Upper lobe of right lung (tissue), 1 donor: ENCODE results near the gene GFRA1. TPM values are rescaled to one million over a fixed set of nuclear protein-coding genes. Genes with fewer than 3 reads are reported as not detected.
"Not testable (repeated sequence)": the region's sequence is repeated elsewhere in the genome, so short reads cannot be mapped to it uniquely, and the experiment has no call there.

ENCODE experiments used
- ATAC-seq: fragments of 200-7000 bp; cut with Tn5 transposase; one replicate; pipeline ENCODE4 v1.9.1; 2020; ENCODE audit warnings: mild to moderate bottlenecking, moderate library complexity
- DNase-seq: peaks from one replicate; pipeline ENCODE4 v3.0.0-alpha.2; 2020
- H3K27ac ChIP-seq: fragments of 200-600 bp; one replicate; pipeline ENCODE4 v1.8.0; 2022
- H3K27me3 ChIP-seq: fragments of 200-600 bp; one replicate; pipeline ENCODE4 v1.8.0; 2022; ENCODE audit warnings: mild to moderate bottlenecking
- H3K36me3 ChIP-seq: fragments of 200-600 bp; one replicate; pipeline ENCODE4 v1.8.0; 2022
- H3K4me1 ChIP-seq: fragments of 200-600 bp; one replicate; pipeline ENCODE4 v1.8.0; 2022
- H3K4me3 ChIP-seq: fragments of 200-600 bp; one replicate; pipeline ENCODE4 v1.8.0; 2022; ENCODE audit warnings: mild to moderate bottlenecking
- H3K9me3 ChIP-seq: fragments of 200-600 bp; one replicate; pipeline ENCODE4 v1.8.0; 2022
- intact Hi-C: fragments of 100-400 bp; cut with DNase I; formaldehyde crosslinking; loops from one replicate; pipeline ENCODE4 v1.11.0; 2022
- total RNA-seq: library from RNA; stranded (reverse); fragmentation: NEBNext Ultra II Directional; extraction: Animal tissue kit (Norgen Biotek cat#: 25700); gene quantifications from one replicate; pipeline ENCODE4 v1.2.1, GENCODE V29; 2021
- TF ChIP-seq, protein P1 (sequence below): fragments of 200-600 bp; IDR thresholded peaks from one replicate; pipeline ENCODE4 v1.8.0; 2022; ENCODE audit warnings: antibody characterized with exemption
- donor health status: DM: no; HTN: yes; CAD: no; lungs with severe emphysema.

Gene GFRA1
- total RNA-seq, 1 donor from 2014 or later = 3.4 TPM

DNA sequence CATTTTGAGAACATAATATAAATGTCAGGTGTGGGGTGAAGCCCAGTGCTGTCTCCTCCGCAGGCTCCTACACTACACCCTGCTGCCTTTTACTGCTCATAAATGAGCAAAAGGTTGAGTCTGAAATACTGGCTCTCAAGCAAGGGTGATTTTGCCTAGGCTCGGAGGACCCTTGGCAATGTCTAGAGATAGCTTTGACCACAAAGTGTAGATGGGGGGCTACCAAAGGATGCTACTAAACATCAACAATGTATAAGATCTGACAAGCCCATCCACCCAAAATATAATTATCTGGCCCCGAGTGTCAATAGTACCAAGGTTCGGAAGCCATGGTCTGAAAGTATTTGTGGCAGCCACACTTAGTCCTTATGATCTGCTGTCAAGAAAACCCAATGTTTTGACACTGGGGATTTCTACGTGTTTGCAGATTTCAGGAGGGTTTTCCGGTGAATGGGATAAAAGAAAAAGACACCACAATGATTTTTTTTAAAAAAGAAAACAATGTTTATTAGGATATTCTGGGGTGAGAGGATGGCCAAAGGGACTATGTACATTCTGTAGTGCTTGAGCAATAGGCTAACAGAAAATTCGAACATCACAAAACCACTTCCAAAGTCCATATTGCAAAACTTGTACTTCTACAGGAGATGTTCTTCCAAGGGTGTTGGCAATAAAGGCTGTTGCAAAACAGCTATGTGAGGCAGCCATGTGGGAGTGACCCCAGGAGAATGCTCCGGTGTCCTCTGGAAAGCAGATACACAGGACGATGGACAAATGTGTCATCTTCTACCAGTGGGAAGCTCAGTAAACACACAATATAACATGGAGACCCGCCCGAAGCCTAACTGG, 216.3 kb downstream of the GFRA1 start:
- Histone ChIP-seq H3K36me3 (no peaks in the 10 kb centered on the region), H3K4me1 (no peaks in the 10 kb centered on the region), H3K27me3 (no peaks in the 10 kb centered on the region), H3K4me3 (no peak overlapping the region), H3K9me3 (no peaks in the 10 kb centered on the region), H3K27ac (no peak overlapping the region)
- TF ChIP-seq, protein P1, sequence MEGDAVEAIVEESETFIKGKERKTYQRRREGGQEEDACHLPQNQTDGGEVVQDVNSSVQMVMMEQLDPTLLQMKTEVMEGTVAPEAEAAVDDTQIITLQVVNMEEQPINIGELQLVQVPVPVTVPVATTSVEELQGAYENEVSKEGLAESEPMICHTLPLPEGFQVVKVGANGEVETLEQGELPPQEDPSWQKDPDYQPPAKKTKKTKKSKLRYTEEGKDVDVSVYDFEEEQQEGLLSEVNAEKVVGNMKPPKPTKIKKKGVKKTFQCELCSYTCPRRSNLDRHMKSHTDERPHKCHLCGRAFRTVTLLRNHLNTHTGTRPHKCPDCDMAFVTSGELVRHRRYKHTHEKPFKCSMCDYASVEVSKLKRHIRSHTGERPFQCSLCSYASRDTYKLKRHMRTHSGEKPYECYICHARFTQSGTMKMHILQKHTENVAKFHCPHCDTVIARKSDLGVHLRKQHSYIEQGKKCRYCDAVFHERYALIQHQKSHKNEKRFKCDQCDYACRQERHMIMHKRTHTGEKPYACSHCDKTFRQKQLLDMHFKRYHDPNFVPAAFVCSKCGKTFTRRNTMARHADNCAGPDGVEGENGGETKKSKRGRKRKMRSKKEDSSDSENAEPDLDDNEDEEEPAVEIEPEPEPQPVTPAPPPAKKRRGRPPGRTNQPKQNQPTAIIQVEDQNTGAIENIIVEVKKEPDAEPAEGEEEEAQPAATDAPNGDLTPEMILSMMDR = no peak
- ATAC-seq (no peak), DNase-seq (no peak)
- intact Hi-C loops = no loop called here

GRCh38 chr10:116055917-116056252, 217.1 kb downstream of the GFRA1 start:
- intact Hi-C loops = no loop called here
- TF ChIP-seq, protein P1 = no peak
- Histone ChIP-seq H3K27me3 (no peaks in the 10 kb centered on the region), H3K4me1 (no peaks in the 10 kb centered on the region), H3K4me3 (no peak overlapping the region), H3K27ac (no peak overlapping the region), H3K36me3 (no peaks in the 10 kb centered on the region), H3K9me3 (no peaks in the 10 kb centered on the region)
- ATAC-seq (no peak), DNase-seq (no peak)

- no peaks in the 10 kb centered on the region for H3K9me3 ChIP-seq
- H3K36me3 ChIP-seq = no peaks in the 10 kb centered on the region
- H3K27ac ChIP-seq = no peak overlapping the region
- intact Hi-C loops = no loop called here
- no peaks in the 10 kb centered on the region for H3K4me1 ChIP-seq
- no peak for ATAC-seq
- no peak overlapping the region for H3K4me3 ChIP-seq
- H3K27me3 ChIP-seq = no peaks in the 10 kb centered on the region
- TF ChIP-seq, protein P1 = no peak
- no peak for DNase-seq
Measured at GRCh38 chr10:116055252-116055916, 217.6 kb downstream of the GFRA1 start.

DNA sequence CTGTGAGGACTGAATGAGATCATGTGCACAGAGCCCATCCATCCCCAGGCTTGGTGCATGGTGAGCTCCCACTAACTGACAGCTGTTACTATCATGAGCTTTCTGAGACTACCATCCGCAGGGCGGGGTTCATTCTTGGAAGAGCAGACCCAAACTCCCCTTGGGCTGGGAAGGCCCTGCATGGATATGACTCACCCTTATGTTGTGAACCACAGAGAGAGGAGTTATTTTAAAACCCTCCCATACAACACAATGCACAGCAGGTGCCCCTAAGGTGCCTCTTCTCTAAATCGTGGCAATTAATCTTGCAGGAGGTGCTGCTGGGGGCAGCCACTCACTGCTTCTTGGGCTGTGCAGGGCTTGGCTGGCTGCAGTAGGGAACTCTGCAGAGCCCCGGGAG, 219.1 kb downstream of the GFRA1 start:
- TF ChIP-seq, protein P1 = no peak
- DNase-seq (no peak), ATAC-seq (no peak)
- H3K27me3 ChIP-seq = no peaks in the 10 kb centered on the region
- no peaks in the 10 kb centered on the region for H3K9me3 ChIP-seq
- no peak overlapping the region for H3K4me3 ChIP-seq
- intact Hi-C loops = no loop called here
- H3K27ac ChIP-seq = no peak overlapping the region
- no peaks in the 10 kb centered on the region for H3K4me1 ChIP-seq
- H3K36me3 ChIP-seq = no peaks in the 10 kb centered on the region

DNA sequence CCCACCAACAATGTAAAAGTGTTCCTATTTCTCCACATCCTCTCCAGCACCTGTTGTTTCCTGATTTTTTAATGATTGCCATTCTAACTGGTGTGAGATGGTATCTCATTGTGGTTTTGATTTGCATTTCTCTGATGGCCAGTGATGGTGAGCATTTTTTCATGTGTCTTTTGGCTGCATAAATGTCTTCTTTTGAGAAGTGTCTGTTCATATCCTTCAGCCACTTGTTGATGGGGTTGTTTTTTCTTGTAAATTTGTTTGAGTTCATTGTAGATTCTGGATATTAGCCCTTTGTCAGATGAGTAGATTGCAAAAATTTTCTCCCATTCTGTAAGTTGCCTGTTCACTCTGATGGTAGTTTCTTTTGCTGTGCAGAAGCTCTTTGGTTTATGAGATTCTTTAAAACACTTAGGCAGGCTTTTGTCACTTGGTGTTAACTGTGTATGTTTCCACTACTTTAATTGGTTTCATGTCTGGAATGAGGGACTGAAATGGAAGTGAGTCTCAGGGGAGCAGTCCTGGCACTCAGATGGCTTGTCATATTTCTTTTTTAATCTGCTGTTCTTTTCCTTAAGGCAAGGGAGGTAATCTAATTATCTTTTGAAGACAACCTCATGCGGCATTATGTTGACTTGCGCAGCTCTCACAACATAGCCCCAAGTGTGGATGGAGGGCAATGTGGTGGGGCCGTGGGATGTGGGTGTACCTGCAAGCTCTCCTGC, 219.8 kb downstream of the GFRA1 start:
- H3K27ac ChIP-seq, H3K9me3 ChIP-seq, DNase-seq, H3K4me3 ChIP-seq, H3K36me3 ChIP-seq, H3K27me3 ChIP-seq, H3K4me1 ChIP-seq, intact Hi-C loops, ATAC-seq: not testable (repeated sequence)

DNA sequence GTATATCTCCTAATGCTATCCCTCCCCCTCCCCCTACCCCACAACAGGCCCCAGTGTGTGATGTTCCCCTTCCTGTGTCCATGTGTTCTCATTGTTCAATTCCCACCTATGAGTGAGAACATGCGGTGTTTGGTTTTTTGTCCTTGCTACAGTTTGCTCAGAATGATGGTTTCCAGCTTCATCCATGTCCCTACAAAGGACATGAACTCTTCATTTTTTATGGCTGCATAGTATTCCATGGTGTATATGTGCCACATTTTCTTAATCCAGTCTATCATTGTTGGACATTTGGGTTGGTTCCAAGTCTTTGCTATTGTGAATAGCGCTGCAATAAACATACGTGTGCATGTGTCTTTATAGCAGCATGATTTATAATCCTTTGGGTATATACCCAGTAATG, 220.5 kb downstream of the GFRA1 start:
- intact Hi-C loops, H3K4me3 ChIP-seq, H3K9me3 ChIP-seq, H3K27ac ChIP-seq, DNase-seq, H3K4me1 ChIP-seq, H3K36me3 ChIP-seq, ATAC-seq, H3K27me3 ChIP-seq: not testable (repeated sequence)
